ENCODE data around the gene COX4I2. TPM values are rescaled to one million over a fixed set of nuclear protein-coding genes. Genes with fewer than 3 reads are reported as not detected.

COX4I2 gene
- total RNA-seq, 4 donors from 2014 or later, result not detected

GRCh38 chr20:31682927-31683326, 45.2 kb downstream of the COX4I2 start:
- H3K9me3 ChIP-seq, result no peaks in the 10 kb centered on the region
- H3K36me3 ChIP-seq, result no peaks in the 10 kb centered on the region
- WGBS, 2 donors (ENCODE audit: low coverage in 1 of 2), result 86 to 90% methylated on average over 2 of the region's 2 CpGs
- peaks cover 6 to 30% (median 19%) of the 10 kb centered on the region in 4 donors for H3K4me1 ChIP-seq
- no peak for DNase-seq
- H3K27ac ChIP-seq, result no peak overlapping the region
- no peak overlapping the region for H3K4me3 ChIP-seq
- TF ChIP-seq CTCF (IDR thresholded peaks at IDR 0.05), result no peak
- no peak for TF ChIP-seq EP300 (IDR thresholded peaks at IDR 0.05; ENCODE audit: low read depth)
- no peak for TF ChIP-seq POLR2A (IDR thresholded peaks at IDR 0.05)
- TF ChIP-seq POLR2AphosphoS5 (IDR thresholded peaks at IDR 0.05), result no peak
- in situ Hi-C loops (cut with MboI; ENCODE audit: low pct_ligation_motif_present in 1 of 4, low pct_unique_long_range_greater_than_20kb in 1 of 4, low sequenced_read_pairs in 3 of 4) (no loop called here), intact Hi-C loops (cut with DNase I; ENCODE audit: low total_unique reads) (no loop called here)
- no peaks in the 10 kb centered on the region for H3K27me3 ChIP-seq

GRCh38 chr20:31684153-31685015, 46.7 kb downstream of the COX4I2 start:
- 76% methylated on average over 11 of the region's 11 CpGs; no CpG with 5 or more reads in 1 of the 2 donors for WGBS, 2 donors (ENCODE audit: low coverage in 1 of 2)
- Histone ChIP-seq H3K9me3 (no peaks in the 10 kb centered on the region), H3K27ac (peak overlapping the region in 2 of 4 donors; percentile 8 to 33), H3K4me3 (no peak overlapping the region), H3K36me3 (no peaks in the 10 kb centered on the region), H3K4me1 (peaks cover 6 to 27% (median 19%) of the 10 kb centered on the region in 4 donors), H3K27me3 (no peaks in the 10 kb centered on the region)
- no peak for TF ChIP-seq CTCF (IDR thresholded peaks at IDR 0.05)
- no peak for TF ChIP-seq EP300 (IDR thresholded peaks at IDR 0.05; ENCODE audit: low read depth)
- no peak for TF ChIP-seq POLR2AphosphoS5 (IDR thresholded peaks at IDR 0.05)
- no peak for TF ChIP-seq POLR2A (IDR thresholded peaks at IDR 0.05)
- no peak for DNase-seq
- in situ Hi-C loops (cut with MboI; ENCODE audit: low pct_ligation_motif_present in 1 of 4, low pct_unique_long_range_greater_than_20kb in 1 of 4, low sequenced_read_pairs in 3 of 4) (no loop called here), intact Hi-C loops (cut with DNase I; ENCODE audit: low total_unique reads) (no loop called here)

- no peak for TF ChIP-seq POLR2AphosphoS5 (IDR thresholded peaks at IDR 0.05)
- TF ChIP-seq CTCF (IDR thresholded peaks at IDR 0.05), result no peak
- TF ChIP-seq POLR2A (IDR thresholded peaks at IDR 0.05), result no peak
- TF ChIP-seq EP300 (IDR thresholded peaks at IDR 0.05; ENCODE audit: low read depth), result no peak
- Histone ChIP-seq H3K4me3 (no peak overlapping the region), H3K36me3 (no peaks in the 10 kb centered on the region), H3K9me3 (no peaks in the 10 kb centered on the region), H3K27me3 (no peaks in the 10 kb centered on the region), H3K4me1 (peaks cover 6 to 32% (median 17%) of the 10 kb centered on the region in 4 donors), H3K27ac (peak overlapping the region; percentile 31 to 60 (median 40))
- no peak for DNase-seq
- 69% methylated on average over 2 of the region's 2 CpGs; no CpG with 5 or more reads in 1 of the 2 donors for whole genome bisulfite sequencing, 2 donors (ENCODE audit: low coverage in 1 of 2)
- in situ Hi-C loops (cut with MboI; ENCODE audit: low pct_ligation_motif_present in 1 of 4, low pct_unique_long_range_greater_than_20kb in 1 of 4, low sequenced_read_pairs in 3 of 4), result no loop called here
- intact Hi-C loops (cut with DNase I; ENCODE audit: low total_unique reads), result no loop called here
Observed at GRCh38 chr20:31685853-31686643, 48.3 kb downstream of the COX4I2 start.

- DNase-seq, result no peak
- Histone ChIP-seq H3K27me3 (no peaks in the 10 kb centered on the region), H3K4me3 (no peak overlapping the region), H3K36me3 (no peaks in the 10 kb centered on the region), H3K27ac (no peak overlapping the region), H3K4me1 (peaks cover 6 to 40% (median 16%) of the 10 kb centered on the region in 4 donors), H3K9me3 (no peaks in the 10 kb centered on the region)
- intact Hi-C loops (cut with DNase I; ENCODE audit: low total_unique reads) (no loop called here), in situ Hi-C loops (cut with MboI; ENCODE audit: low pct_ligation_motif_present in 1 of 4, low pct_unique_long_range_greater_than_20kb in 1 of 4, low sequenced_read_pairs in 3 of 4) (no loop called here)
- 100% methylated on average over 3 of the region's 3 CpGs; no CpG with 5 or more reads in 1 of the 2 donors for WGBS, 2 donors (ENCODE audit: low coverage in 1 of 2)
- no peak for TF ChIP-seq POLR2A (IDR thresholded peaks at IDR 0.05)
- no peak for TF ChIP-seq POLR2AphosphoS5 (IDR thresholded peaks at IDR 0.05)
- TF ChIP-seq EP300 (IDR thresholded peaks at IDR 0.05; ENCODE audit: low read depth), result no peak
- TF ChIP-seq CTCF (IDR thresholded peaks at IDR 0.05), result no peak
Observed at GRCh38 chr20:31687777-31688176, 50.1 kb downstream of the COX4I2 start.

Measured in transverse colon (tissue), 4 donors.